Tibial artery (tissue), 4 donors: Measurements from ENCODE around the gene GATA5.

ENCODE experiments used
- DNase-seq, 2 donors: peaks; one replicate each; pipeline ENCODE4 v3.0.0-alpha.2; 2019
- H3K27ac ChIP-seq, 2 donors: fragments of 200-600 bp; sonication (generic) in 1 of 2; 1 replicate in 1 of 2; 2 replicates in 1 of 2; pipeline ENCODE4 v1.5.1; 2018 to 2019; ENCODE audit warnings: mild to moderate bottlenecking in 1 of 2
- H3K27me3 ChIP-seq, 2 donors: fragments of 200-600 bp; sonication (generic) in 1 of 2; one replicate each; pipeline versions ENCODE4 v1.5.1 to v1.6.0; 2016 to 2019
- H3K36me3 ChIP-seq, 3 donors: fragments of 200-600 bp; sonication (generic) in 2 of 3; one replicate each; pipeline ENCODE4 v1.5.1; 2016 to 2019; ENCODE audit warnings: mild to moderate bottlenecking in 2 of 3
- H3K4me1 ChIP-seq, 4 donors: fragments of 200-600 bp; sonication (generic) in 2 of 4; 1 replicate in 3 of 4; 2 replicates in 1 of 4; pipeline ENCODE4 v1.5.1; 2016 to 2019
- H3K4me3 ChIP-seq, 2 donors: fragments of 200-600 bp; sonication (generic) in 1 of 2; 1 replicate in 1 of 2; 2 replicates in 1 of 2; pipeline ENCODE4 v1.5.1; 2018 to 2019; ENCODE audit warnings: mild to moderate bottlenecking in 2 of 2
- H3K9me3 ChIP-seq, 3 donors: fragments of 200-600 bp; sonication (generic) in 1 of 3; one replicate each; pipeline ENCODE4 v1.5.1; 2016 to 2019
- intact Hi-C: fragments of 100-400 bp; cut with DNase I; formaldehyde crosslinking; loops from one replicate; pipeline ENCODE4 v1.15.0; 2023; ENCODE audit warnings: low total_unique reads
- TF ChIP-seq, protein P1 (sequence below), 2 experiments: fragments of 200-600 bp in 1 of 2; fragments of 450-650 bp in 1 of 2; IDR thresholded peaks; one replicate each; pipeline ENCODE4 v1.5.1; 2017 to 2019; ENCODE audit warnings: antibody characterized with exemption in 2 of 2, mild to moderate bottlenecking in 1 of 2, moderate library complexity in 1 of 2

The GATA5 gene

DNA sequence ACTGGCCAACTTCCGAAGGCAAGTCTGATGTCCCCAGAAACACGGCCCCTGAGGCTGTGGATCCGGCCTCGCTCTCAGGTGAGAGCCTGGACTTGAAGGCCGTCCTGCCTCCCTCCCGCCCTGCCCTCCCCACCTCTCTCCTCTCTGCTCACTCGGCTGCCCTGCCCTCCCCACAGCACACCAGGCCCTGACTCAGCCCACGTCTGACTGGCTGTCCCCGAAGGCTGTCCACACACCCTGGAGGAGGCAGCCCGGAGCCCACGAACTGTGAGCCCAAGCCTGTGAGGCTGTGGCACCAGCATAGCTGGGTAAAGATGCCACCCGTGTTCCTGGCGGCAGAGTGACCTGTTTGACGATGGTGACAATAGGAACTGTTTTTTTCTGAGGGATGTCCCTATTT lies 16.3 kb downstream of the GATA5 start:
- Histone ChIP-seq H3K27me3 (peaks cover 0 to 66% of the 10 kb centered on the region in 2 donors), H3K4me1 (no peaks in the 10 kb centered on the region), H3K27ac (no peak overlapping the region), H3K4me3 (no peak overlapping the region), H3K36me3 (no peaks in the 10 kb centered on the region), H3K9me3 (no peaks in the 10 kb centered on the region)
- DNase-seq, result no peak
- intact Hi-C loops, result no loop called here
- TF ChIP-seq, protein P1, sequence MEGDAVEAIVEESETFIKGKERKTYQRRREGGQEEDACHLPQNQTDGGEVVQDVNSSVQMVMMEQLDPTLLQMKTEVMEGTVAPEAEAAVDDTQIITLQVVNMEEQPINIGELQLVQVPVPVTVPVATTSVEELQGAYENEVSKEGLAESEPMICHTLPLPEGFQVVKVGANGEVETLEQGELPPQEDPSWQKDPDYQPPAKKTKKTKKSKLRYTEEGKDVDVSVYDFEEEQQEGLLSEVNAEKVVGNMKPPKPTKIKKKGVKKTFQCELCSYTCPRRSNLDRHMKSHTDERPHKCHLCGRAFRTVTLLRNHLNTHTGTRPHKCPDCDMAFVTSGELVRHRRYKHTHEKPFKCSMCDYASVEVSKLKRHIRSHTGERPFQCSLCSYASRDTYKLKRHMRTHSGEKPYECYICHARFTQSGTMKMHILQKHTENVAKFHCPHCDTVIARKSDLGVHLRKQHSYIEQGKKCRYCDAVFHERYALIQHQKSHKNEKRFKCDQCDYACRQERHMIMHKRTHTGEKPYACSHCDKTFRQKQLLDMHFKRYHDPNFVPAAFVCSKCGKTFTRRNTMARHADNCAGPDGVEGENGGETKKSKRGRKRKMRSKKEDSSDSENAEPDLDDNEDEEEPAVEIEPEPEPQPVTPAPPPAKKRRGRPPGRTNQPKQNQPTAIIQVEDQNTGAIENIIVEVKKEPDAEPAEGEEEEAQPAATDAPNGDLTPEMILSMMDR (IDR thresholded peaks at IDR 0.05), result no peak

GRCh38 chr20:62458275-62459251 lies 17.2 kb downstream of the GATA5 start:
- no peak for DNase-seq
- peaks cover 0 to 75% of the 10 kb centered on the region in 2 donors for H3K27me3 ChIP-seq

DNA sequence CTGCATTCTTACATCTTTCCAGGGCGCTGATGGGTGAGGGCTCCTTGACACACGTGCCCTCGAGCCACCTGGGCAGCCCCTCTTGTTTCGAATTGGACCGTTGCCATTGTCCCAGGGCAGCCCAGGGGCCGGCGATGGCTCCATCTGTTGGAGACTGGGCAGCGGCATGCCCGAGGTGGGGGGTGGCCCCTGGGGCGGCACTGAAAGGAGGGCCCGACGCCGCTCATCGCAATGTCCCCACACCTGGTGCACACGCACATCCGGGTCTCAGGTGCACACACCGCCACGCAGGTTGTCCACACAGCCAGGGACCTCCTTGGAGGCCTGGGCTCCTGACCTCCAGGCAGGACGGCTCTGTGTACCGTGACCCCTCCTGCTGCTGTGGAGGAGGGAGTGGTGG lies 18.0 kb downstream of the GATA5 start:
- H3K36me3 ChIP-seq, result no peaks in the 10 kb centered on the region
- H3K4me3 ChIP-seq, result no peak overlapping the region
- H3K27me3 ChIP-seq, result peaks cover 0 to 83% of the 10 kb centered on the region in 2 donors
- no peak overlapping the region for H3K27ac ChIP-seq
- H3K4me1 ChIP-seq, result no peaks in the 10 kb centered on the region
- H3K9me3 ChIP-seq, result no peaks in the 10 kb centered on the region
- intact Hi-C loops, result no loop called here
- DNase-seq, result no peak
- TF ChIP-seq, protein P1 (IDR thresholded peaks at IDR 0.05), result no peak

More at GRCh38 chr20:62458275-62459251, 17.2 kb downstream of the GATA5 start:
- no peaks in the 10 kb centered on the region for H3K36me3 ChIP-seq
- H3K4me1 ChIP-seq, result no peaks in the 10 kb centered on the region
- no peak overlapping the region for H3K4me3 ChIP-seq
- no peak overlapping the region for H3K27ac ChIP-seq
- intact Hi-C loops, result no loop called here
- TF ChIP-seq, protein P1 (IDR thresholded peaks at IDR 0.05), result no peak
- no peaks in the 10 kb centered on the region for H3K9me3 ChIP-seq

GRCh38 chr20:62457098-62457497 lies 18.7 kb downstream of the GATA5 start:
- Histone ChIP-seq H3K27ac (no peak overlapping the region), H3K27me3 (peaks cover 0 to 90% of the 10 kb centered on the region in 2 donors), H3K9me3 (no peaks in the 10 kb centered on the region), H3K4me1 (no peaks in the 10 kb centered on the region), H3K36me3 (no peaks in the 10 kb centered on the region), H3K4me3 (no peak overlapping the region)
- TF ChIP-seq, protein P1 (IDR thresholded peaks at IDR 0.05), result no peak
- no peak for DNase-seq
- intact Hi-C loops, result no loop called here

DNA sequence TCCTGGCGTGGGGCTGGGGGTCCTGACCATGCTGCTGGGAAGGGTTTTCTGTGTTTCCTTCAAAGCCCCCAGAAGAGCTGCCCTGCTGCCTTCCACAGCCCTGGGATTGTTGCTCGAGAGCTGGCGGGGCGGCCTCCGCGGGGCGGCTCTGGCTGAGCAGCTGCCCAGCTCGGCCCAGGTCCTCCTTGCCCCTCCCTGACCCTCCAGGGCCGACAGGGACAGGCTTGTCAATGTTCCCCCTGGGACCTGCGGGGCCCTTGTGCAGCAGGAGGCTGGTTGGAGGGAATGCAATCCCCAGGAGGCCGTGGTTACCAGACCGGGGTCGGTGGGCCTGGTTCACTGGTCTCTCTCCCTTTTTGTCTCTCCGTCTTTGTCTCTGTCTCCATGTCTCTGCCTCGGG lies 19.9 kb downstream of the GATA5 start:
- Histone ChIP-seq H3K4me3 (no peak overlapping the region), H3K36me3 (no peaks in the 10 kb centered on the region), H3K27ac (no peak overlapping the region), H3K27me3 (peaks cover 0 to 91% of the 10 kb centered on the region in 2 donors), H3K4me1 (no peaks in the 10 kb centered on the region), H3K9me3 (no peaks in the 10 kb centered on the region)
- no peak for DNase-seq
- TF ChIP-seq, protein P1 (IDR thresholded peaks at IDR 0.05), result no peak
- intact Hi-C loops, result no loop called here
